KOPT-K1 (cell line): ENCODE results near the gene OR1M1.
A peak's percentile ranks its signal among the peaks of the same experiment; 100 is the strongest.

ENCODE experiments used
- H3K27ac ChIP-seq: fragments of 200-600 bp; sonication (generic); 2 replicates; pipeline ENCODE4 v1.5.1; 2016; ENCODE audit warnings: antibody characterized with exemption, mild to moderate bottlenecking, low read depth, low read length; ENCODE audit not compliant: poor library complexity, severe bottlenecking
- H3K36me3 ChIP-seq: fragments of 200-600 bp; sonication (generic); 2 replicates; pipeline ENCODE4 v1.5.1; 2017; ENCODE audit warnings: antibody characterized with exemption, mild to moderate bottlenecking, low read length, moderate library complexity; ENCODE audit not compliant: insufficient read depth
- H3K9me3 ChIP-seq: fragments of 200-600 bp; sonication (generic); 2 replicates; pipeline ENCODE4 v1.5.1; 2017; ENCODE audit warnings: antibody characterized with exemption, low read length, mild to moderate bottlenecking; ENCODE audit not compliant: insufficient read depth, poor library complexity, severe bottlenecking

OR1M1 gene

GRCh38 chr19:9130965-9131364 lies 44.1 kb downstream of the OR1M1 start:
- no peaks in the 10 kb centered on the region for H3K9me3 ChIP-seq
- peak overlapping the region; percentile 26 for H3K27ac ChIP-seq
- no peaks in the 10 kb centered on the region for H3K36me3 ChIP-seq

DNA sequence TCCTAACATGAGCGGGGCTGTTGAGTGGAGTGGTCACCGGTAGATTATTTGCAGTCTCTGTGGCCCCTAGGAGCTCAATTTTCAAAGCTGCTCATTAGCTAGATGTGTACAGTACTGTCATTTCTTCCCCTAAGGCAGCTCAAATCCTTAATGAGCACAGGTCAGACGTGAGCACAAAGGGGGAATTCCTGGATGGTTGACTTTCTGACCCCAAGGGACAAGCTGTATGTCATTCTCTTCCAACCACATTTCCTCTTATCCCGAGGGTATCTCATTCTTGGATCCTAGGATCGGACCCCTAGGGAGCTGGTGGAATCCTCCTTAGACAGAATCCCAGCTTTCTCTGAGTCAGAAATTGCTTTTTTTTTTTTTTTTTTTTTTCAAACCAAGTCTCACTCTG lies 45.6 kb downstream of the OR1M1 start:
- Histone ChIP-seq H3K27ac (no peak overlapping the region), H3K9me3 (no peaks in the 10 kb centered on the region), H3K36me3 (no peaks in the 10 kb centered on the region)

DNA sequence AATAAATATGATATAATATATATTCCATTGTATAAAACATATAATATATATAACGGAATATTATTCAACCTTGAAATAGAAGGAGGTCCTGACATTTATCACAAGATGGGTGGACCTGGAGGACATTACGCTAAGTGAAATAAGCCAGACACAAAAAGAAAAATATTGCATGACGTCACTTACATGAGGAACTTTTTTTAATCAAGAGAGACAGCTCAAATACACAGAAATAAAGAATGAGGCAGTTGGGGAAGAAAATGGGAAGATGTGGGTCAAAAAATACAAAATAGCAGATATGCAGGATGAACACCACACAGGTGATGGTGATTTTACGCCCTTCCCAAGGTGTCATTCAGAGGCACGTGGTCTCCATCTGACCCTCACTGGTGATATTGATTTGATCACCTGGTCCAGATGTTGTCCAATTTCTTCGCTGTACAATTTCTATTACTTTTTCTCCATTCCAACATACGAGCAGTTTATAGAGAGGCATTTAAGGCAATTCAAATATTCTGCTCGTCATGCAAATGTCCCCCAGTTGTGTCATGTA lies 52.8 kb downstream of the OR1M1 start:
- H3K36me3 ChIP-seq = peaks cover 32% of the 10 kb centered on the region
- H3K27ac ChIP-seq = peak overlapping the region; percentile 85
- peaks cover 24% of the 10 kb centered on the region for H3K9me3 ChIP-seq

GRCh38 chr19:9140159-9140874 lies 53.5 kb downstream of the OR1M1 start, which contains the start of gene ZNF317:
Gene ZNF317, plus strand, starts transcription at chr19:9140397. Its CDS starts 15,620 bp downstream, at chr19:9156017.
- H3K27ac ChIP-seq = peak within 1 kb of the TSS; percentile 85
- H3K9me3 ChIP-seq = peaks cover 30% of the 10 kb centered on the region
- peaks cover 38% of the 10 kb centered on the region for H3K36me3 ChIP-seq

DNA sequence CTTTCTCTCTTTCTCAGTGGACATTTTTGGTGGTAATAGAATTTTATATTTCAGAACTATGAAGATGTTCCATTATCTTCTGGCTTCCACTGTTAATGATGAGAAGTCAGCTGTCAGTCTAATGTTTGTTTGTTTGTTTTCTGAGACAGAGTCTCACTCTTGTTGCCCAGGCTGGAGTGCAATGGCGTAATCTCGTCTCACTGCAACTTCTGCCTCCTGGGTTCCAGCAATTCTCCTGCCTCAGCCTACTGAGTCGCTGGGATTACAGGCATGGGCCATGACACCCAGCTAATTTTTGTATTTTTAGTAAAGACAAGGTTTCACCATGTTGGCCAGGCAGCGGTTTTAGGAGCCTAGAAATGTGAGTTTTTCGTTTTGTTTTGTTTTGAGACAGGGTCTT lies 58.1 kb downstream of the OR1M1 start:
- no peak overlapping the region for H3K27ac ChIP-seq
- peaks cover 73% of the 10 kb centered on the region for H3K9me3 ChIP-seq
- H3K36me3 ChIP-seq = peaks cover 79% of the 10 kb centered on the region
